HepG2 (cell line): ENCODE data around the gene EFS. TPM values are rescaled to one million over a fixed set of nuclear protein-coding genes. Genes with fewer than 3 reads are reported as not detected.

ENCODE experiments used
- ATF1 ChIP-seq: IDR thresholded peaks from 2 replicates; pipeline ENCODE4 v1.6.1; 2016; ENCODE audit warnings: mild to moderate bottlenecking, control low read depth
- CREM ChIP-seq, 2 experiments: sonication (generic) in 1 of 2; formaldehyde crosslinking in 1 of 2; IDR thresholded peaks; 2 replicates each; pipeline versions ENCODE4 v1.4.0 to v1.6.1; 2016 to 2020; ENCODE audit warnings: antibody characterized with exemption in 1 of 2, mild to moderate bottlenecking in 1 of 2, missing genetic modification reagents in 1 of 2
- HDAC2 ChIP-seq: sonication (generic); formaldehyde crosslinking; IDR thresholded peaks from 2 replicates; pipeline ENCODE4 v1.4.0; 2020; ENCODE audit warnings: missing genetic modification reagents
- MYNN ChIP-seq: sonication (generic); formaldehyde crosslinking; IDR thresholded peaks from 2 replicates; pipeline ENCODE4 v1.4.0; 2020; ENCODE audit warnings: mild to moderate bottlenecking, low read depth, missing genetic modification reagents
- SRSF9 ChIP-seq: fragments of 200-400 bp; formaldehyde crosslinking; IDR thresholded peaks from 2 replicates; pipeline ENCODE4 v1.6.1; 2018; ENCODE audit warnings: borderline replicate concordance, mild to moderate bottlenecking, low read depth, low read length; ENCODE audit not compliant: insufficient read depth, poor library complexity, severe bottlenecking
- ZNF720 ChIP-seq: sonication (generic); formaldehyde crosslinking; IDR thresholded peaks from 2 replicates; pipeline ENCODE4 v1.4.0; 2020; ENCODE audit warnings: missing genetic modification reagents
- polyA plus RNA-seq, 8 experiments: library from polyadenylated mRNA; depleted of rRNA in 3 of 8; stranded (reverse) in 7 of 8; unstranded in 1 of 8; fragments of >200 nt; fragmentation: Illumina TruSeq in 4 of 8; extraction: Trizol in 4 of 8; gene quantifications; 2 replicates each; pipeline versions ENCODE4 v1.2.1 to v1.2.3, GENCODE V29; 2011 to 2016; ENCODE audit warnings: low read depth in 4 of 8, missing spikeins in 1 of 8, mixed read lengths in 1 of 8; ENCODE audit not compliant: insufficient read depth in 1 of 8
- total RNA-seq, 5 experiments: library from RNA; depleted of rRNA; stranded (reverse); fragments of >200 nt; fragmentation: Illumina TruSeq; extraction: Trizol; gene quantifications; 2 replicates each; pipeline ENCODE4 v1.2.3, GENCODE V29; 2016; ENCODE audit warnings: low read depth in 1 of 5
- TF ChIP-seq, protein P1 (sequence below): sonication (generic); formaldehyde crosslinking; IDR thresholded peaks from 2 replicates; pipeline ENCODE4 v1.8.0; 2022; ENCODE audit warnings: missing genetic modification reagents, mild to moderate bottlenecking, borderline replicate concordance
- TF ChIP-seq, protein P2 (sequence below): sonication (generic); formaldehyde crosslinking; IDR thresholded peaks from 2 replicates; pipeline ENCODE4 v1.5.0; 2020; ENCODE audit warnings: mild to moderate bottlenecking, missing genetic modification reagents, borderline replicate concordance
- TF ChIP-seq, protein P3 (sequence below): sonication (generic); formaldehyde crosslinking; IDR thresholded peaks from 2 replicates; pipeline ENCODE4 v1.8.1; 2023; ENCODE audit warnings: mild to moderate bottlenecking, missing genetic modification reagents, borderline replicate concordance
- TF ChIP-seq, protein P4 (sequence below): sonication (generic); formaldehyde crosslinking; IDR thresholded peaks from 2 replicates; pipeline ENCODE4 v1.4.0; 2020; ENCODE audit warnings: missing genetic modification reagents
- TF ChIP-seq, protein P5 (sequence below): IDR thresholded peaks from 2 replicates; pipeline ENCODE4 v1.6.1; 2016; ENCODE audit warnings: low read depth
- TF ChIP-seq, protein P6 (sequence below): sonication (generic); formaldehyde crosslinking; IDR thresholded peaks from 2 replicates; pipeline ENCODE4 v1.4.0; 2020; ENCODE audit warnings: missing genetic modification reagents

Gene EFS
- total and polyA plus RNA-seq, 2 of the 13 experiments (the other 11 are each of a cell fraction or from before 2014, with no cell fraction given), result not detected

DNA sequence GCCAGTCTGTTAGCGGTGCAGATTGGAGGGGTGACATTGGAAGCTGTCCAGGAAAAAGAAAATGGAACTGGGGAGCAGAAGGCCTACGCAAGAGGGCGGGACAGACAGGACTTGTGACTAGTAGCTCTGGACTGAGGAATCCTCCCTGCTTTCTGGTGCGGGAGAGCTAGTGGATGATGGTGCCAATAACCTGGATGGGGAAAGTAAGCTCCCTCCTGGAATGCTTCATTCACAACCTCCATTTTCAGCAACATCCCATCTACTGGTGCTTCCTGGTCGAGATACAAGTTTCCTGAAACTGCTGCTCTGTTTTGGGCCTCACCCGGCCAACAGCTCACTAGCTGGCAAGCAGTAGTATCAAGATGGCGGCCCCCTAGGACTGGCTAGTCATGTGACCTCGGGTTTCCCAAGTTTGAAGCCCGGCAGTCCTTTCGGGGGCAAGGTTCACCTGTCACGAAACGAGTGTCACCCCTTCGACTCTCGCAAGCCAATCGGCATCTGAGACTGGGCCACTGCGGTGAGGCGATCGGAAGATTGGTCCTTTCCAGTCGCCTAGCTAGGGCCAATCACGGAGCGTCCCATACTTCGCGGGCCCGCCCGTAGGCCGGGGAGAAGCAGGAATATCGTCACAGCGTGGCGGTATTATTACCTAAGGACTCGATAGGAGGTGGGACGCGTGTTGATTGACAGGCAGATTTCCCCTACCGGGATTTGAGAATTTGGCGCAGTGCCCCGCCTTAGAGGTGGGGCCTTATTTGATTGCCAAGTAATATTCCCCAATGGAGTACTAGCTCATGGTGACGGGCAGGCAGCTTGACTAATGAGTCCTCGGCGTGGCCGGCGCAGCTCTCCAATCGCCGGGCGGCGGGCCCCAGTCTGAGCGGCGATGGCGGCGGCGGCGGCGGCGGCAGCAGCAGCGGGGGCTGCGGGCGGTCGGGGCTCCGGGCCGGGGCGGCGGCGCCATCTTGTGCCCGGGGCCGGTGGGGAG lies 44.1 kb downstream of the EFS start, which contains the start of gene PABPN1 (continued):
- TF ChIP-seq ATF1 (no peak), ZNF720 (no peak), SRSF9 (no peak), MYNN (CRISPR knock-in tag) (peak; percentile 94; the same call in 1 of the 2 replicates), CREM (IDR thresholded peaks at IDR 0.05) (peak; percentile 98), CREM (CRISPR knock-in tag; IDR thresholded peaks at IDR 0.05) (peak; percentile 50; the same call in 1 of the 2 replicates), HDAC2 (CRISPR knock-in tag) (peak; percentile 95)
- TF ChIP-seq, protein P1, sequence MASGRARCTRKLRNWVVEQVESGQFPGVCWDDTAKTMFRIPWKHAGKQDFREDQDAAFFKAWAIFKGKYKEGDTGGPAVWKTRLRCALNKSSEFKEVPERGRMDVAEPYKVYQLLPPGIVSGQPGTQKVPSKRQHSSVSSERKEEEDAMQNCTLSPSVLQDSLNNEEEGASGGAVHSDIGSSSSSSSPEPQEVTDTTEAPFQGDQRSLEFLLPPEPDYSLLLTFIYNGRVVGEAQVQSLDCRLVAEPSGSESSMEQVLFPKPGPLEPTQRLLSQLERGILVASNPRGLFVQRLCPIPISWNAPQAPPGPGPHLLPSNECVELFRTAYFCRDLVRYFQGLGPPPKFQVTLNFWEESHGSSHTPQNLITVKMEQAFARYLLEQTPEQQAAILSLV (CRISPR knock-in tag), result peak; percentile 67
- TF ChIP-seq, protein P2, sequence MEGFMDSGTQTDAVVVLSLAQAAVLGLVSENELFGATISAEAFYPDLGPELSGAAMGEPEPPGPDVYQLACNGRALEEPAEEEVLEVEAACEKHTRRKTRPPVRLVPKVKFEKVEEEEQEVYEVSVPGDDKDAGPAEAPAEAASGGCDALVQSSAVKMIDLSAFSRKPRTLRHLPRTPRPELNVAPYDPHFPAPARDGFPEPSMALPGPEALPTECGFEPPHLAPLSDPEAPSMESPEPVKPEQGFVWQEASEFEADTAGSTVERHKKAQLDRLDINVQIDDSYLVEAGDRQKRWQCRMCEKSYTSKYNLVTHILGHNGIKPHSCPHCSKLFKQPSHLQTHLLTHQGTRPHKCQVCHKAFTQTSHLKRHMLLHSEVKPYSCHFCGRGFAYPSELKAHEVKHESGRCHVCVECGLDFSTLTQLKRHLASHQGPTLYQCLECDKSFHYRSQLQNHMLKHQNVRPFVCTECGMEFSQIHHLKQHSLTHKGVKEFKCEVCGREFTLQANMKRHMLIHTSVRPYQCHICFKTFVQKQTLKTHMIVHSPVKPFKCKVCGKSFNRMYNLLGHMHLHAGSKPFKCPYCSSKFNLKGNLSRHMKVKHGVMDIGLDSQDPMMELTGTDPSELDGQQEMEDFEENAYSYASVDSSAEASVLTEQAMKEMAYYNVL (CRISPR knock-in tag), result peak; percentile 63; the same call in 1 of the 2 replicates
- TF ChIP-seq, protein P3, sequence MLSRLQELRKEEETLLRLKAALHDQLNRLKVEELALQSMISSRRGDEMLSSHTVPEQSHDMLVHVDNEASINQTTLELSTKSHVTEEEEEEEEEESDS (CRISPR knock-in tag), result peak; percentile 92; the same call in 1 of the 2 replicates
- TF ChIP-seq, protein P4, sequence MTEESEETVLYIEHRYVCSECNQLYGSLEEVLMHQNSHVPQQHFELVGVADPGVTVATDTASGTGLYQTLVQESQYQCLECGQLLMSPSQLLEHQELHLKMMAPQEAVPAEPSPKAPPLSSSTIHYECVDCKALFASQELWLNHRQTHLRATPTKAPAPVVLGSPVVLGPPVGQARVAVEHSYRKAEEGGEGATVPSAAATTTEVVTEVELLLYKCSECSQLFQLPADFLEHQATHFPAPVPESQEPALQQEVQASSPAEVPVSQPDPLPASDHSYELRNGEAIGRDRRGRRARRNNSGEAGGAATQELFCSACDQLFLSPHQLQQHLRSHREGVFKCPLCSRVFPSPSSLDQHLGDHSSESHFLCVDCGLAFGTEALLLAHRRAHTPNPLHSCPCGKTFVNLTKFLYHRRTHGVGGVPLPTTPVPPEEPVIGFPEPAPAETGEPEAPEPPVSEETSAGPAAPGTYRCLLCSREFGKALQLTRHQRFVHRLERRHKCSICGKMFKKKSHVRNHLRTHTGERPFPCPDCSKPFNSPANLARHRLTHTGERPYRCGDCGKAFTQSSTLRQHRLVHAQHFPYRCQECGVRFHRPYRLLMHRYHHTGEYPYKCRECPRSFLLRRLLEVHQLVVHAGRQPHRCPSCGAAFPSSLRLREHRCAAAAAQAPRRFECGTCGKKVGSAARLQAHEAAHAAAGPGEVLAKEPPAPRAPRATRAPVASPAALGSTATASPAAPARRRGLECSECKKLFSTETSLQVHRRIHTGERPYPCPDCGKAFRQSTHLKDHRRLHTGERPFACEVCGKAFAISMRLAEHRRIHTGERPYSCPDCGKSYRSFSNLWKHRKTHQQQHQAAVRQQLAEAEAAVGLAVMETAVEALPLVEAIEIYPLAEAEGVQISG, result peak; percentile 96
- TF ChIP-seq, protein P5, sequence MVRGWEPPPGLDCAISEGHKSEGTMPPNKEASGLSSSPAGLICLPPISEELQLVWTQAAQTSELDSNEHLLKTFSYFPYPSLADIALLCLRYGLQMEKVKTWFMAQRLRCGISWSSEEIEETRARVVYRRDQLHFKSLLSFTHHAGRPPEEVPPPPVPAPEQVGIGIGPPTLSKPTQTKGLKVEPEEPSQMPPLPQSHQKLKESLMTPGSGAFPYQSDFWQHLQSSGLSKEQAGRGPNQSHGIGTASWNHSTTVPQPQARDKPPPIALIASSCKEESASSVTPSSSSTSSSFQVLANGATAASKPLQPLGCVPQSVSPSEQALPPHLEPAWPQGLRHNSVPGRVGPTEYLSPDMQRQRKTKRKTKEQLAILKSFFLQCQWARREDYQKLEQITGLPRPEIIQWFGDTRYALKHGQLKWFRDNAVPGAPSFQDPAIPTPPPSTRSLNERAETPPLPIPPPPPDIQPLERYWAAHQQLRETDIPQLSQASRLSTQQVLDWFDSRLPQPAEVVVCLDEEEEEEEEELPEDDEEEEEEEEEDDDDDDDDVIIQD (CRISPR knock-in tag), result peak; percentile 100
- TF ChIP-seq, protein P6, sequence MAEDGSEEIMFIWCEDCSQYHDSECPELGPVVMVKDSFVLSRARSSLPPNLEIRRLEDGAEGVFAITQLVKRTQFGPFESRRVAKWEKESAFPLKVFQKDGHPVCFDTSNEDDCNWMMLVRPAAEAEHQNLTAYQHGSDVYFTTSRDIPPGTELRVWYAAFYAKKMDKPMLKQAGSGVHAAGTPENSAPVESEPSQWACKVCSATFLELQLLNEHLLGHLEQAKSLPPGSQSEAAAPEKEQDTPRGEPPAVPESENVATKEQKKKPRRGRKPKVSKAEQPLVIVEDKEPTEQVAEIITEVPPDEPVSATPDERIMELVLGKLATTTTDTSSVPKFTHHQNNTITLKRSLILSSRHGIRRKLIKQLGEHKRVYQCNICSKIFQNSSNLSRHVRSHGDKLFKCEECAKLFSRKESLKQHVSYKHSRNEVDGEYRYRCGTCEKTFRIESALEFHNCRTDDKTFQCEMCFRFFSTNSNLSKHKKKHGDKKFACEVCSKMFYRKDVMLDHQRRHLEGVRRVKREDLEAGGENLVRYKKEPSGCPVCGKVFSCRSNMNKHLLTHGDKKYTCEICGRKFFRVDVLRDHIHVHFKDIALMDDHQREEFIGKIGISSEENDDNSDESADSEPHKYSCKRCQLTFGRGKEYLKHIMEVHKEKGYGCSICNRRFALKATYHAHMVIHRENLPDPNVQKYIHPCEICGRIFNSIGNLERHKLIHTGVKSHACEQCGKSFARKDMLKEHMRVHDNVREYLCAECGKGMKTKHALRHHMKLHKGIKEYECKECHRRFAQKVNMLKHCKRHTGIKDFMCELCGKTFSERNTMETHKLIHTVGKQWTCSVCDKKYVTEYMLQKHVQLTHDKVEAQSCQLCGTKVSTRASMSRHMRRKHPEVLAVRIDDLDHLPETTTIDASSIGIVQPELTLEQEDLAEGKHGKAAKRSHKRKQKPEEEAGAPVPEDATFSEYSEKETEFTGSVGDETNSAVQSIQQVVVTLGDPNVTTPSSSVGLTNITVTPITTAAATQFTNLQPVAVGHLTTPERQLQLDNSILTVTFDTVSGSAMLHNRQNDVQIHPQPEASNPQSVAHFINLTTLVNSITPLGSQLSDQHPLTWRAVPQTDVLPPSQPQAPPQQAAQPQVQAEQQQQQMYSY, result peak; percentile 65; the same call in 1 of the 2 replicates
